B cell (primary cell): ENCODE results near the gene ERMAP. TPM values are rescaled to one million over a fixed set of nuclear protein-coding genes. Genes with fewer than 3 reads are reported as not detected.

Source experiments
- ATAC-seq: fragments of 200-7000 bp; cut with Tn5 transposase; one replicate; pipeline ENCODE4 v1.10.0; 2021; ENCODE audit warnings: low read depth, mild to moderate bottlenecking, moderate number of reproducible peaks, moderate library complexity
- CTCF ChIA-PET: fragments of 350-600 bp; sonication (Branson Sonifier 250); formaldehyde crosslinking; loops from one replicate; lab custom pipeline; 2021; ENCODE audit warnings: antibody characterized with exemption, inconsistent platforms; lab: Charles Lee
- POLR2A ChIA-PET: fragments of 350-600 bp; sonication (Branson Sonifier 250); formaldehyde crosslinking; loops from one replicate; lab custom pipeline; 2021; ENCODE audit warnings: antibody characterized with exemption; lab: Charles Lee
- DNase-seq: peaks from one replicate; pipeline ENCODE4 v3.0.0; 2013
- H2AFZ ChIP-seq: 2 replicates; pipeline ENCODE4 v1.6.1; 2012; ENCODE audit warnings: mild to moderate bottlenecking, low read depth, low read length; ENCODE audit not compliant: insufficient read depth, poor library complexity, severe bottlenecking
- H3K27ac ChIP-seq, 2 donors: 1 replicate in 1 of 2; 2 replicates in 1 of 2; pipeline ENCODE4 v1.5.1; 2012 to 2013; ENCODE audit warnings: low read length in 2 of 2, mild to moderate bottlenecking in 2 of 2, moderate library complexity in 1 of 2
- H3K27me3 ChIP-seq, 4 experiments: fragments of 200-600 bp in 1 of 4; sonication (generic) in 1 of 4; replicated peaks in 1 of 4; 1 replicate in 2 of 4; 2 replicates in 2 of 4; pipeline versions ENCODE4 v1.6.1 to v1.7.0; 2013 to 2016; ENCODE audit warnings: low read length in 3 of 4, mild to moderate bottlenecking in 2 of 4, mixed read lengths in 1 of 4, moderate library complexity in 1 of 4; ENCODE audit not compliant: insufficient read depth in 4 of 4, control insufficient read depth in 3 of 4; ENCODE audit errors: control extremely low read depth in 1 of 4
- H3K36me3 ChIP-seq, 2 experiments: replicated peaks in 1 of 2; 1 replicate in 1 of 2; 2 replicates in 1 of 2; pipeline versions ENCODE4 v1.6.1 to v1.7.1; 2013; ENCODE audit warnings: low read length in 1 of 2; ENCODE audit not compliant: insufficient read depth in 2 of 2, control insufficient read depth in 1 of 2; ENCODE audit errors: control extremely low read depth in 1 of 2, extremely low read depth in 1 of 2
- H3K4me1 ChIP-seq, 2 donors: fragments of 200-600 bp in 1 of 2; sonication (generic) in 1 of 2; 1 replicate in 1 of 2; 2 replicates in 1 of 2; pipeline versions ENCODE4 v1.5.1 to v1.6.1; 2013 to 2017; ENCODE audit warnings: low read length in 2 of 2; ENCODE audit not compliant: control insufficient read depth in 2 of 2, insufficient read depth in 2 of 2
- H3K4me2 ChIP-seq: replicated peaks from 2 replicates; pipeline ENCODE3; 2012; ENCODE audit warnings: mild to moderate bottlenecking, low read depth, low read length; ENCODE audit not compliant: poor library complexity, severe bottlenecking
- H3K4me3 ChIP-seq, 5 experiments: fragments of 200-600 bp in 1 of 5; sonication (generic) in 1 of 5; 1 replicate in 3 of 5; 2 replicates in 2 of 5; pipeline versions ENCODE4 v1.5.1 to v1.7.0; 2011 to 2016; ENCODE audit warnings: low read length in 4 of 5, mild to moderate bottlenecking in 4 of 5, low read depth in 2 of 5, control low read depth in 1 of 5, moderate library complexity in 1 of 5; ENCODE audit not compliant: insufficient read depth in 1 of 5; ENCODE audit errors: control extremely low read depth in 1 of 5, extremely low read depth in 1 of 5
- H3K79me2 ChIP-seq: fragments of 200-600 bp; sonication (generic); one replicate; pipeline ENCODE4 v1.6.0; 2016; ENCODE audit warnings: low read length; ENCODE audit not compliant: control insufficient read depth, insufficient read depth
- H3K9ac ChIP-seq: fragments of 200-600 bp; sonication (generic); 2 replicates; pipeline ENCODE4 v1.6.1; 2017; ENCODE audit warnings: mild to moderate bottlenecking, low read length, moderate library complexity
- H3K9me3 ChIP-seq, 3 donors: one replicate each; pipeline versions ENCODE4 v1.6.1 to v1.7.1; 2013; ENCODE audit warnings: low read length in 2 of 3; ENCODE audit not compliant: control insufficient read depth in 2 of 3, insufficient read depth in 1 of 3; ENCODE audit errors: control extremely low read depth in 1 of 3
- H4K20me1 ChIP-seq: 2 replicates; pipeline ENCODE4 v1.6.0; 2012; ENCODE audit warnings: mild to moderate bottlenecking, low read length; ENCODE audit not compliant: insufficient read depth, control insufficient read depth, poor library complexity, severe bottlenecking
- H3K27ac Mint-ChIP-seq: one replicate; pipeline ENCODE4 v1.8.0; 2021; ENCODE audit warnings: mixed read lengths
- H3K27me3 Mint-ChIP-seq: one replicate; pipeline ENCODE4 v1.8.0; 2021; ENCODE audit warnings: mixed read lengths
- H3K4me1 Mint-ChIP-seq: one replicate; pipeline ENCODE4 v1.8.0; 2021; ENCODE audit warnings: mixed read lengths
- H3K4me3 Mint-ChIP-seq: one replicate; pipeline ENCODE4 v1.8.0; 2021; ENCODE audit warnings: mixed read lengths
- H3K9me3 Mint-ChIP-seq: one replicate; pipeline ENCODE4 v1.8.0; 2022; ENCODE audit warnings: mixed read lengths; ENCODE audit not compliant: insufficient read depth
- CTCF ChIP-seq: fragments of 200-600 bp; IDR thresholded peaks from one replicate; pipeline ENCODE4 v1.8.0; 2022; ENCODE audit warnings: antibody characterized with exemption, mild to moderate bottlenecking
- EZH2 ChIP-seq: IDR thresholded peaks from 2 replicates; pipeline ENCODE4 v1.6.1; 2012; ENCODE audit warnings: borderline replicate concordance, low read depth, mild to moderate bottlenecking, moderate library complexity, low read length; ENCODE audit not compliant: insufficient read depth, poor library complexity, severe bottlenecking
- WGBS: methylation state at CpG from one replicate; pipeline ENCODE4 v1.1.5; 2013; ENCODE audit warnings: missing lambda C conversion rate; ENCODE audit not compliant: insufficient coverage; 5-methylcytosine and 5-hydroxymethylcytosine counted together
- intact Hi-C: fragments of 100-400 bp; cut with micrococcal nuclease; formaldehyde crosslinking; loops from one replicate; pipeline ENCODE4 v1.10.0; 2022
- polyA plus RNA-seq: library from polyadenylated mRNA; depleted of rRNA; stranded (reverse); fragments of >200 nt; gene quantifications from 2 replicates; pipeline ENCODE4 v1.2.3, GENCODE V29; 2012
- total RNA-seq, 2 donors: library from RNA; stranded (reverse); fragments of 120-200 nt in 1 of 2; gene quantifications; 1 replicate in 1 of 2; 2 replicates in 1 of 2; pipeline versions ENCODE4 v1.2.3 to v1.2.4, GENCODE V29; 2013 to 2022

ERMAP gene
- total and polyA plus RNA-seq, 2 donors (not counting 1 experiment from before 2014, with no cell fraction given), result 4.9 to 13.1 TPM

- intact Hi-C loops, result no loop called here
- Histone ChIP-seq H3K9ac (no peak overlapping the region), H4K20me1 (no peaks in the 10 kb centered on the region), H2AFZ (no peak overlapping the region), H3K9me3 (no peaks in the 10 kb centered on the region), H3K4me2 (no peak overlapping the region), H3K4me1 (no peaks in the 10 kb centered on the region), H3K79me2 (no peaks in the 10 kb centered on the region), H3K27ac (no peak overlapping the region), H3K27me3 (no peaks in the 10 kb centered on the region), H3K4me3 (no peak overlapping the region), H3K36me3 (no peaks in the 10 kb centered on the region)
- H3K4me3 Mint-ChIP-seq, result no peak overlapping the region
- CTCF ChIA-PET, result no interaction called here
- no peak for DNase-seq
- WGBS, result 94% methylated on average over 5 of the region's 5 CpGs
- no peaks in the 10 kb centered on the region for H3K27me3 Mint-ChIP-seq
- TF ChIP-seq EZH2, result no peak
- TF ChIP-seq CTCF, result no peak
- ATAC-seq, result no peak
- POLR2A ChIA-PET, result no interaction called here
- no peak overlapping the region for H3K27ac Mint-ChIP-seq
- no peaks in the 10 kb centered on the region for H3K4me1 Mint-ChIP-seq
- H3K9me3 Mint-ChIP-seq, result no peaks in the 10 kb centered on the region
Observed at GRCh38 chr1:42797979-42798378, 18.9 kb upstream of the ERMAP start.

GRCh38 chr1:42801832-42802473, 15.0 kb upstream of the ERMAP start:
- no peaks in the 10 kb centered on the region for H3K9me3 Mint-ChIP-seq
- H3K27me3 Mint-ChIP-seq, result no peaks in the 10 kb centered on the region
- no peak overlapping the region for H3K27ac ChIP-seq
- H3K4me1 Mint-ChIP-seq, result no peaks in the 10 kb centered on the region
- H3K79me2 ChIP-seq, result no peaks in the 10 kb centered on the region
- POLR2A ChIA-PET, result no interaction called here
- no peaks in the 10 kb centered on the region for H3K4me1 ChIP-seq
- peaks cover 0 to 2% (median 0%) of the 10 kb centered on the region in 3 donors for H3K9me3 ChIP-seq
- peaks cover 0 to 9% of the 10 kb centered on the region in 2 experiments for H3K36me3 ChIP-seq
- 83% methylated on average over 1 of the region's 8 CpGs for WGBS
- H2AFZ ChIP-seq, result no peak overlapping the region
- no peaks in the 10 kb centered on the region for H3K27me3 ChIP-seq
- H4K20me1 ChIP-seq, result no peaks in the 10 kb centered on the region
- H3K4me3 ChIP-seq, result no peak overlapping the region
- DNase-seq (no peak), ATAC-seq (no peak)
- intact Hi-C loops, result no loop called here
- no peak overlapping the region for H3K9ac ChIP-seq
- TF ChIP-seq EZH2 (no peak), CTCF (no peak)
- H3K4me3 Mint-ChIP-seq, result no peak overlapping the region
- H3K27ac Mint-ChIP-seq, result no peak overlapping the region
- CTCF ChIA-PET, result interaction anchor here (0.8 kb wide), 1 partner anchor 72 kb away, joined by 3 read pairs; no protein-coding TSS in a partner anchor
- no peak overlapping the region for H3K4me2 ChIP-seq
